GM19397 (cell line): ENCODE results near the gene FLACC1.
"Not testable (repeated sequence)": the region's sequence is repeated elsewhere in the genome, so short reads cannot be mapped to it uniquely, and the experiment has no call there.

ENCODE experiments used
- ATAC-seq: cut with Tn5 transposase; IDR thresholded peaks from one replicate; pipeline ENCODE4 v1.9.1; 2021; ENCODE audit warnings: mild to moderate bottlenecking, moderate library complexity; ENCODE audit not compliant: unreplicated experiment

FLACC1 gene

GRCh38 chr2:201357221-201357620, at the start of gene FLACC1:
Gene FLACC1, minus strand, starts transcription at chr2:201357345. Its CDS starts 5,941 bp downstream, at chr2:201351404.
- no peak for ATAC-seq

- ATAC-seq = no peak
Observed at GRCh38 chr2:201406077-201406662, 49.0 kb upstream of the FLACC1 start.

GRCh38 chr2:201404699-201405280, 47.6 kb upstream of the FLACC1 start:
- no peak for ATAC-seq

GRCh38 chr2:201403880-201404279, 46.7 kb upstream of the FLACC1 start:
- no peak for ATAC-seq

GRCh38 chr2:201402651-201403562, 45.8 kb upstream of the FLACC1 start:
- ATAC-seq = no peak

GRCh38 chr2:201401815-201402214, 44.7 kb upstream of the FLACC1 start:
- ATAC-seq = no peak

GRCh38 chr2:201396595-201396994, 39.5 kb upstream of the FLACC1 start:
- no peak for ATAC-seq

- ATAC-seq = no peak
Observed at GRCh38 chr2:201383136-201383535, 26.0 kb upstream of the FLACC1 start.

GRCh38 chr2:201378496-201379397, 21.6 kb upstream of the FLACC1 start:
- no peak for ATAC-seq

GRCh38 chr2:201377218-201377617, 20.1 kb upstream of the FLACC1 start:
- no peak for ATAC-seq

- no peak for ATAC-seq
Observed at GRCh38 chr2:201369775-201370174, 12.6 kb upstream of the FLACC1 start.

- ATAC-seq = not testable (repeated sequence)
Observed at GRCh38 chr2:201369318-201369717, 12.2 kb upstream of the FLACC1 start.

GRCh38 chr2:201366146-201366545, 9.0 kb upstream of the FLACC1 start:
- no peak for ATAC-seq

- ATAC-seq = no peak
Observed at GRCh38 chr2:201363857-201364560, 6.9 kb upstream of the FLACC1 start.

- no peak for ATAC-seq
Observed at GRCh38 chr2:201362396-201362795, 5.3 kb upstream of the FLACC1 start.

- ATAC-seq = no peak
Observed at GRCh38 chr2:201361078-201361733, 4.1 kb upstream of the FLACC1 start.

GRCh38 chr2:201360256-201360655, 3.1 kb upstream of the FLACC1 start:
- ATAC-seq = no peak

GRCh38 chr2:201358684-201359083, 1.5 kb upstream of the FLACC1 start:
- ATAC-seq = no peak

- ATAC-seq = no peak
Observed at GRCh38 chr2:201353116-201353515, 4.0 kb downstream of the FLACC1 start.

- no peak for ATAC-seq
Observed at GRCh38 chr2:201350879-201351278, 6.3 kb downstream of the FLACC1 start.
